Activated CD8-positive, alpha-beta T cell treated with anti-CD3 and anti-CD28 coated beads for 36 hours (primary cell): ENCODE measurements around the gene MOSPD2. TPM values are rescaled to one million over a fixed set of nuclear protein-coding genes. Genes with fewer than 3 reads are reported as not detected.

Experiments
- ATAC-seq: fragments of 200-7000 bp; cut with Tn5 transposase; one replicate; pipeline ENCODE4 v1.10.0; 2021; ENCODE audit warnings: mild to moderate bottlenecking, moderate library complexity
- CTCF ChIA-PET: fragments of 350-600 bp; sonication (Branson Sonifier 250); formaldehyde crosslinking; loops from one replicate; lab custom pipeline; 2021; ENCODE audit warnings: antibody characterized with exemption; lab: Charles Lee
- POLR2A ChIA-PET: fragments of 350-600 bp; sonication (Branson Sonifier 250); formaldehyde crosslinking; loops from one replicate; lab custom pipeline; 2021; ENCODE audit warnings: antibody characterized with exemption; lab: Charles Lee
- DNase-seq: peaks from one replicate; pipeline ENCODE4 v3.0.0-alpha.2; 2020
- H3K27ac Mint-ChIP-seq: one replicate; pipeline ENCODE4 v1.8.0; 2021; ENCODE audit warnings: mild to moderate bottlenecking, mixed read lengths
- H3K27me3 Mint-ChIP-seq: one replicate; pipeline ENCODE4 v1.8.0; 2021; ENCODE audit warnings: mixed read lengths
- H3K36me3 Mint-ChIP-seq: one replicate; pipeline ENCODE4 v1.8.0; 2021; ENCODE audit warnings: low read depth, mixed read lengths
- H3K4me1 Mint-ChIP-seq: one replicate; pipeline ENCODE4 v1.8.0; 2021; ENCODE audit warnings: low read depth, mixed read lengths
- H3K4me3 Mint-ChIP-seq: one replicate; pipeline ENCODE4 v1.8.0; 2021; ENCODE audit warnings: mild to moderate bottlenecking, moderate library complexity, mixed read lengths
- H3K9me3 Mint-ChIP-seq: one replicate; pipeline ENCODE4 v1.8.0; 2021; ENCODE audit warnings: mixed read lengths
- intact Hi-C: fragments of 100-400 bp; cut with micrococcal nuclease; formaldehyde crosslinking; loops from one replicate; pipeline ENCODE4 v1.10.0; 2022
- total RNA-seq, 2 experiments: library from RNA; stranded (reverse); gene quantifications; one replicate each; pipeline ENCODE4 v1.2.3, GENCODE V29; 2021
- TF ChIP-seq, protein P1 (sequence below): fragments of 200-600 bp; IDR thresholded peaks from one replicate; pipeline ENCODE4 v1.8.0; 2022; ENCODE audit warnings: antibody characterized with exemption, mild to moderate bottlenecking

The MOSPD2 gene
- total RNA-seq, 2 experiments from 2014 or later: 11.0 to 11.6 TPM

DNA sequence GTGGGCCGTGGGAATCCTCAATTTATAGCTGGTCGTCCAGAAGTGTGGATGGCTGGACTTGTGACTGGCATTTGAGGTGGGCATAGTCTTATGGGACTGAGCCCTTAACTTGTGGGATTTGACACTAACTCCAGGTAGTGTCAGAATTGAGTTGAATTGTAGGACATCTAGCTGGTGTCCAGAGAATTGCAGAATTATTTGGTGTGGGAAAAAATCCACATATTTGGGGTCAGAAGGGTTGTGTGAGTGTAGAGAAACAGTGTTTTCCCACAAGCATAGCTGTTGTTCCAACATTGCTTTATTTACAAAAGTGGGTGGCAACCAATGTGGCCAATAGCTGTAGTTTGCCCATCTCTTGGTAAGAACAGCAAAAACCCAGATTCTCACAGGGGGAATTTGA is 91.3 kb downstream of the MOSPD2 start:
- H3K4me1 Mint-ChIP-seq: no peaks in the 10 kb centered on the region
- no peaks in the 10 kb centered on the region for H3K36me3 Mint-ChIP-seq
- DNase-seq (no peak), ATAC-seq (no peak)
- ChIA-PET CTCF (no interaction called here), POLR2A (no interaction called here)
- no peak overlapping the region for H3K4me3 Mint-ChIP-seq
- no peaks in the 10 kb centered on the region for H3K27me3 Mint-ChIP-seq
- TF ChIP-seq, protein P1, sequence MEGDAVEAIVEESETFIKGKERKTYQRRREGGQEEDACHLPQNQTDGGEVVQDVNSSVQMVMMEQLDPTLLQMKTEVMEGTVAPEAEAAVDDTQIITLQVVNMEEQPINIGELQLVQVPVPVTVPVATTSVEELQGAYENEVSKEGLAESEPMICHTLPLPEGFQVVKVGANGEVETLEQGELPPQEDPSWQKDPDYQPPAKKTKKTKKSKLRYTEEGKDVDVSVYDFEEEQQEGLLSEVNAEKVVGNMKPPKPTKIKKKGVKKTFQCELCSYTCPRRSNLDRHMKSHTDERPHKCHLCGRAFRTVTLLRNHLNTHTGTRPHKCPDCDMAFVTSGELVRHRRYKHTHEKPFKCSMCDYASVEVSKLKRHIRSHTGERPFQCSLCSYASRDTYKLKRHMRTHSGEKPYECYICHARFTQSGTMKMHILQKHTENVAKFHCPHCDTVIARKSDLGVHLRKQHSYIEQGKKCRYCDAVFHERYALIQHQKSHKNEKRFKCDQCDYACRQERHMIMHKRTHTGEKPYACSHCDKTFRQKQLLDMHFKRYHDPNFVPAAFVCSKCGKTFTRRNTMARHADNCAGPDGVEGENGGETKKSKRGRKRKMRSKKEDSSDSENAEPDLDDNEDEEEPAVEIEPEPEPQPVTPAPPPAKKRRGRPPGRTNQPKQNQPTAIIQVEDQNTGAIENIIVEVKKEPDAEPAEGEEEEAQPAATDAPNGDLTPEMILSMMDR: no peak
- H3K27ac Mint-ChIP-seq: no peak overlapping the region
- intact Hi-C loops: no loop called here
- no peaks in the 10 kb centered on the region for H3K9me3 Mint-ChIP-seq

Other genes with a start within 250 kb of the MOSPD2 start
- gene FANCB, start 352 bp upstream of the MOSPD2 start, total RNA-seq: 10 to 100 TPM; 12.5 to 15.1 TPM